GM06990 (cell line): ENCODE measurements around the gene AFDN.

Experiments
- DNase-seq: peaks from one replicate; pipeline ENCODE4 v3.0.0-alpha.2; 2011; ENCODE audit not compliant: insufficient read length; ENCODE audit errors: extremely low read depth
- H3K27me3 ChIP-seq: replicated peaks from 2 replicates; pipeline ENCODE4 v1.6.0; 2011; ENCODE audit warnings: low read length; ENCODE audit not compliant: control insufficient read depth, insufficient read depth
- H3K36me3 ChIP-seq: 2 replicates; pipeline ENCODE4 v1.5.1; 2011; ENCODE audit warnings: low read length; ENCODE audit not compliant: control insufficient read depth, insufficient read depth
- H3K4me3 ChIP-seq: replicated peaks from 2 replicates; pipeline ENCODE4 v1.5.1; 2011; ENCODE audit warnings: low read depth, mild to moderate bottlenecking, control low read depth, low read length
- CTCF ChIP-seq: IDR thresholded peaks from 2 replicates; pipeline ENCODE4 v1.5.1; 2011; ENCODE audit warnings: low read length, control low read depth, mild to moderate bottlenecking, inconsistent platforms; ENCODE audit not compliant: insufficient read depth, poor library complexity, severe bottlenecking

Gene AFDN

GRCh38 chr6:168016176-168016620 lies 189.5 kb downstream of the AFDN start:
- DNase-seq = no peak
- Histone ChIP-seq H3K4me3 (no peak overlapping the region), H3K27me3 (no peaks in the 10 kb centered on the region), H3K36me3 (no peaks in the 10 kb centered on the region)
- no peak for TF ChIP-seq CTCF

DNA sequence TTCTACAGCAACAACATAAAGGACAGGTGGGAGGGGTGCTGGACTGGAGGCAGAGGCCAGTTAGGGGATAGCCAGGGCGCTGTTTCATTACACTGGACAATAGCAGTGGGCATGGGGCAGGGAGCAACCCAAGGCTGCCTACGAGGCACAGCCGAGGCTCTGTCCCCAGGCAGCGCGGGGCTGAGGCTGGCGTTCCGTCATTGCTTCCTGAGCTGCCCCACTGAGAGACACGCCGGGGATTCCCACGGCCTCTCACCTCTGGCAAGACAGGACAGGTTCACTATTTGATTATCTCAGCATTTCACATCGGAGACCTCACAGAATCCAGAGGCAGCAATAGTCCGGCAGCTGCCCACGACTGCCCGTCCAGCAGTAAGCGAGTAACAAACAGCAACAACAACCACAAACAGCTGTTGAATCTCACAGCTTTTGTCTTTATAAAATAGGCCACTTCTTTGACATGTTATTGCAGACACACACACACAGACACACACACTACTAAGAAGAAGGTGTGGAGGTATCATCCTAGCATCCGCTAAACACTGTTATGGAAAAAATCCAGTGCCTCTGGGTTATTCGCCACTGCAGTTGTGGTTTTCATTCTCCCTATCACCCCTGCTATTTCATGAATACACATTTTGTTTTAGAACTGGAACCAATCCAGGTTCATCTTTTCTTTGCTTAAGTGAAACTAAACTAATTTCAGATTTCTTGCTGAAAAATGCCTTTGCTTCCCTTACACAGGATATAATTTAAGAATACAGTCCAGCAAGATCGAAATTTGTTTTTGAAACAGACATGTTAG lies 190.2 kb downstream of the AFDN start:
- H3K4me3 ChIP-seq = no peak overlapping the region
- H3K36me3 ChIP-seq = no peaks in the 10 kb centered on the region
- DNase-seq = no peak
- no peak for TF ChIP-seq CTCF
- no peaks in the 10 kb centered on the region for H3K27me3 ChIP-seq

DNA sequence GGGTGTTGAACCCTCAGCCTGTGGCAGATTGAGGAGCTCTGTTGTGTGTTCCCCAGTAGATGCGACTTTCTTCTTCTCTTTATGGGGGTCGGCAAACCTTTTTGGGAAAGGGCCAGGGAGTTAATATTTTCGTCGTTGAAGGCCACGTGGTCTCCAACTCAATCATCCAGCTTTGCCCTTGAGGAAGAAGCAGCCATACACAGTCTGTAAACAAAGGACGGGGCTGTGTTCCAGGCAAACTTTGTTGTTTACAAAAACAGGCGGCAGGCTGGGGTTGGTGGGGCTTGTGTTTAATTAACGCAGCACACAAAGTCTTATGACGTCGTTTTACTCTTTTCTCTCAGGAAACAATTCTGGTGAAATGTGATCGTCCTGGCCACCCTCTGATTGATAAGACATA lies 190.9 kb downstream of the AFDN start:
- no peak for DNase-seq
- TF ChIP-seq CTCF = no peak
- H3K36me3 ChIP-seq = no peaks in the 10 kb centered on the region
- H3K4me3 ChIP-seq = no peak overlapping the region
- H3K27me3 ChIP-seq = no peaks in the 10 kb centered on the region

GRCh38 chr6:168018664-168019063 lies 192.0 kb downstream of the AFDN start:
- H3K27me3 ChIP-seq = no peaks in the 10 kb centered on the region
- H3K4me3 ChIP-seq = no peak overlapping the region
- no peaks in the 10 kb centered on the region for H3K36me3 ChIP-seq
- DNase-seq = no peak
- no peak for TF ChIP-seq CTCF

GRCh38 chr6:168020242-168020641 lies 193.5 kb downstream of the AFDN start:
- Histone ChIP-seq H3K27me3 (no peaks in the 10 kb centered on the region), H3K36me3 (no peaks in the 10 kb centered on the region), H3K4me3 (no peak overlapping the region)
- DNase-seq = no peak
- no peak for TF ChIP-seq CTCF
